AG09319 (cell line): ENCODE results near the gene PRDM16.

Experiments used
- DNase-seq: peaks from one replicate; pipeline ENCODE4 v3.0.0-alpha.2; 2010; ENCODE audit warnings: low read depth; ENCODE audit errors: extremely low read depth
- TF ChIP-seq, protein P1 (sequence below): IDR thresholded peaks from 2 replicates; pipeline ENCODE4 v1.5.1; 2011; ENCODE audit warnings: low read depth, mild to moderate bottlenecking, inconsistent platforms, low read length, moderate library complexity

PRDM16 gene

DNA sequence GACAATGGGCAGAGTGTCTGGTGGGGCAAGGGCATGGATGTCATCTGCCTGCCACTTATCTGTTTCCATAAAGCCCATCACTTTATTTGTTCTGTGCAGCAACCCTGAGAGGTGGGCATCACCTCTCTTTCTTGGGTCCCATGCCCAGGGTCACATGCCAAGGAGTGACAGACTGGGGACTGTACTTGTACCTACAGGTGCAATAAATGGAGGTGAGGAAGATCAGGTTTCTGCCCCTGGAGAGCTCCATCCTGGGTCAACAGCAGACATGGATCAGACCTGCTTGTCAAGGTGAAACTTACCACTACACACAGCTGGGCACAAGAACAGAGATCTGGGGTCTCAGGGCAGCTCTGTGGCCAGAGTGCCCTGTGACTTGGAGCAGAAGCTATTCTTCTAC lies 18.4 kb upstream of the PRDM16 start:
- TF ChIP-seq, protein P1, sequence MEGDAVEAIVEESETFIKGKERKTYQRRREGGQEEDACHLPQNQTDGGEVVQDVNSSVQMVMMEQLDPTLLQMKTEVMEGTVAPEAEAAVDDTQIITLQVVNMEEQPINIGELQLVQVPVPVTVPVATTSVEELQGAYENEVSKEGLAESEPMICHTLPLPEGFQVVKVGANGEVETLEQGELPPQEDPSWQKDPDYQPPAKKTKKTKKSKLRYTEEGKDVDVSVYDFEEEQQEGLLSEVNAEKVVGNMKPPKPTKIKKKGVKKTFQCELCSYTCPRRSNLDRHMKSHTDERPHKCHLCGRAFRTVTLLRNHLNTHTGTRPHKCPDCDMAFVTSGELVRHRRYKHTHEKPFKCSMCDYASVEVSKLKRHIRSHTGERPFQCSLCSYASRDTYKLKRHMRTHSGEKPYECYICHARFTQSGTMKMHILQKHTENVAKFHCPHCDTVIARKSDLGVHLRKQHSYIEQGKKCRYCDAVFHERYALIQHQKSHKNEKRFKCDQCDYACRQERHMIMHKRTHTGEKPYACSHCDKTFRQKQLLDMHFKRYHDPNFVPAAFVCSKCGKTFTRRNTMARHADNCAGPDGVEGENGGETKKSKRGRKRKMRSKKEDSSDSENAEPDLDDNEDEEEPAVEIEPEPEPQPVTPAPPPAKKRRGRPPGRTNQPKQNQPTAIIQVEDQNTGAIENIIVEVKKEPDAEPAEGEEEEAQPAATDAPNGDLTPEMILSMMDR, result no peak

DNA sequence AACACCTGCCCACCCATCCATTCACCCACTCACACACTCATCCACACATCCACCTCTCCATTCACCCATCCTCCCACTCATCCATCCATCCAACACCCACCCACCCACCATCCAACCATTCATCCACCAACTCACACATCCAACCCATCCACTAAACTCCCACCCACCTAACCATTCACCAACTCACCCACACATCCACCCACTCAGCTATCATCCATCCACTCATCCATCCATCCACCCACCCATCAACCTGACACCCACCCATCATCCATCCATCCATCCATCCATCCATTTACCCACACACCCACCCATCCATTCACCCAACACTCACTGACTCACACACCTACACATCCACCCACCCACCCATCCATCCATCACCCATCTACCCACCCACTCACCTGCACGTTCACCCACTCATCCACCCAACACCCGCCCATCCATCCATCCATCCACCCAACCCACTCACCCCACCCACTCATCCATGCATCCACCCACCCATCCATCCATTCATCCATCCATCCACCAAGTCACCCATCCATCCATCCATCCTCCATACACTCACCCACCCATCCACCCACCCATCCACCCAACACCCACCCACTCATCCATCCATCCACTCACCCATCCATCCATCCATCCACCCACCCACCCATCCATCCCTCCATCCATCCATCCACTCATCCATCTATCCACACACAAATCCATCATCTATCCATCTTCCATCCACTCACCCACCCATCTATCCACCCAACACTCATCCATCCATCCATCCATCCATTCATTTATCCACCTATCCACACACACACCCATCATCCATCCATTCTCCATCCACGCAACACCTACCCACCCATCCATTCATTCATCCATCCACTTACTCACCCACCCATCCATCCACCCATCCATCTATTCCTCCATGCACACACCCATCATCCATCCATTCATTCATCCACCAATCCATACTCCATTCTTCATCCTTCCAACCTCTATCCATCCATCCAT lies 17.4 kb upstream of the PRDM16 start:
- TF ChIP-seq, protein P1, result no peak
- no peak for DNase-seq

More for the DNA sequence above, 18.4 kb upstream of the PRDM16 start:
- no peak for DNase-seq

DNA sequence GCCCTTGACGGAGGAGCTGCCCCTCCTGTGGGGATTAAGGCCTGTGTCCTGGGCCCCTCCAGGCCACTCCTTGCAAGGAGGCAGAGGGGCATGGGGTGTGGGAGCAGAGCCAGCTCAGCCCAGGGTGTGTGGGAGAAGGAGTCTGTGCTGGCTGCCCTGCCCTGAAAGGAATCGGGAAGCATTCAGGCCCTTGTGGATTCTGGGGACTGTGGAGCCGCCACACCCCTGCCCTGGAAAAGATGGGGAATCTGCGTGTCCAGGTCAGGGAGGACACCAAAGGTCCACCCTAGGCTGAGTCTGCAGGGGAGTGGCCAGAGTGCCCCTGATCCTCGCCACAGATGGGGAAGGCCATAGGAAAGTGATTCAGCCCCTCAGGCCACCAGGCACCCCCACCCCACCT lies 16.5 kb upstream of the PRDM16 start:
- no peak for DNase-seq
- TF ChIP-seq, protein P1, result no peak

DNA sequence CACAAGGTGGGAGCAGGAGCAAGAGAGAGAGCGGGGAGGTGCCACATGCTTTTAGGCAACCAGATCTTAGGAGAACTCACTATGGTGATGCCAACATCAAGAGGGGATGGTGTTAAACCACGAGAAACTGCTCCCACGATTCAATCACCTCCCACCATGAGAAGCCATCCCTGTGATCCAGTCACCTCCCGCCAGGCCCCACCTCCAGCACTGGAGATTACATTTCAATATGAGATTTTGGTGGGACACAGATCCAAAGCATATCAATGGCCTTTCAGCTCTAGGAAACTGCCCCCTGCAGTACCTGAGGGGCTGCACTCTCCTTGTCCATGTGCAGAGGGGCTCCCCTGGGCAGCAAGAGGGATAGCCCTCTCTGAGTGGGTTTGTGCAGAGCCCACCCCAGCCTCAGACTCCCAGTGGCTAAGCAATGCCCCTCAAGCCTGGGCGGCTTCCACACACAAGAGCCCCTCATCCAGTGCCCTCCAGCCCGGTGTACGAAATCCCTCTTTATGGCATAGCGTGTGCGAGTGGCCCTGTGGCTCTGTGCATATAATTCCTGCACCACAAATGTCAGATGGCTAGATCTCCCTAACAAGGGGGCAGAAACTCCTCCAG lies 15.5 kb upstream of the PRDM16 start:
- TF ChIP-seq, protein P1, result no peak
- DNase-seq, result no peak

DNA sequence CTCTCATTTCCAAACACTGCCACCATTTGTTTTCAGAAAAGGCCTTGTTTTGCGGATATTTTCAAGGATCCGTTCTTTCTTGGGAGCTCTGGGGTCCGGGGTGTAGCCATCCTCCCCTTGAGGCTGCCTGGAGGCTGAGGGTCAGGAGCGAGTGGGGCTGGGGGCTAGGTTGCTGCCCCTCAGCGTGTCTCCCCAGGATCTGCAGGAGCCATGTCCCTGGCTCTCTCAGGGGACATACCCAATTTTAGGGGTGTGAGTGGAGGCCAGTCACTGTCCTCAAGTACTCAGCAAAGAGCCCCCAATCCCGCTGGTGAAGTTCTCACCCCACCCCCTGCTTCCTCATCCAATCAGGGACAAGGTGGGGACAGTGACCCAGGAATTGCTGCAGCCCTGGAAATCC lies 15.0 kb upstream of the PRDM16 start:
- DNase-seq, result no peak
- TF ChIP-seq, protein P1, result no peak

- TF ChIP-seq, protein P1, result no peak
- no peak for DNase-seq
These were observed 14.5 kb upstream of the PRDM16 start for GRCh38 chr1:3054474-3054873.

GRCh38 chr1:3055051-3055450 lies 14.0 kb upstream of the PRDM16 start:
- DNase-seq, result no peak
- TF ChIP-seq, protein P1, result no peak
